Activated naive CD8-positive, alpha-beta T cell treated with anti-CD3 and anti-CD28 coated beads, Interleukin-2, amount 50 U/mL, for 16 hours (primary cell): ENCODE measurements around the gene KPNA4.
A peak's percentile ranks its signal among the peaks of the same experiment; 100 is the strongest.
"Not testable (repeated sequence)": the region's sequence is repeated elsewhere in the genome, so short reads cannot be mapped to it uniquely, and the experiment has no call there.

Experiments used
- DNase-seq: peaks from one replicate; pipeline ENCODE4 v3.0.0-alpha.2; 2020; ENCODE audit warnings: low read depth, low spot score

Gene KPNA4, protein sequence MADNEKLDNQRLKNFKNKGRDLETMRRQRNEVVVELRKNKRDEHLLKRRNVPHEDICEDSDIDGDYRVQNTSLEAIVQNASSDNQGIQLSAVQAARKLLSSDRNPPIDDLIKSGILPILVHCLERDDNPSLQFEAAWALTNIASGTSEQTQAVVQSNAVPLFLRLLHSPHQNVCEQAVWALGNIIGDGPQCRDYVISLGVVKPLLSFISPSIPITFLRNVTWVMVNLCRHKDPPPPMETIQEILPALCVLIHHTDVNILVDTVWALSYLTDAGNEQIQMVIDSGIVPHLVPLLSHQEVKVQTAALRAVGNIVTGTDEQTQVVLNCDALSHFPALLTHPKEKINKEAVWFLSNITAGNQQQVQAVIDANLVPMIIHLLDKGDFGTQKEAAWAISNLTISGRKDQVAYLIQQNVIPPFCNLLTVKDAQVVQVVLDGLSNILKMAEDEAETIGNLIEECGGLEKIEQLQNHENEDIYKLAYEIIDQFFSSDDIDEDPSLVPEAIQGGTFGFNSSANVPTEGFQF

GRCh38 chr3:160565442-160566403 is at the start of gene KPNA4:
Gene KPNA4 (minus strand): TSS chr3:160565571. CDS start chr3:160565282, 289 bp downstream.
- DNase-seq, result peak; percentile 93

DNA sequence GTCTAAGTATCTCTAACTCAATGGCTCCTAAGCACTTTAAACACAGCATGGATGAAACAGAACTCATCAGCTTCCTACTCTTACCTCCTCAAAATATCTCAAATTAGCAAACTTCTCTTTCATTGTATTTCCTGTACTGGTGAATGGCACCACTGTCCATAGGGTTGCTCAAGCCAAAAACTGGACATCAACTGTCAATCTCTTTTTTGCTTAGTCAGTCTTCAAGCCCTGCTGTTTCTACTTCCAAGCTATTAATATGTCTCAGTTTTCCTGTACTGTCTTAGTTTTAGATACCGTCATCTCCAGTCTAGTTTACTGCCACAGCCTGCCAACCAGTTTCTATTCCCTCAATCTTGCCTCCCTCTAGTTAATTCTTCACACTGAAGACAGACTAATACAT is 48.3 kb upstream of the KPNA4 start:
- no peak for DNase-seq

DNA sequence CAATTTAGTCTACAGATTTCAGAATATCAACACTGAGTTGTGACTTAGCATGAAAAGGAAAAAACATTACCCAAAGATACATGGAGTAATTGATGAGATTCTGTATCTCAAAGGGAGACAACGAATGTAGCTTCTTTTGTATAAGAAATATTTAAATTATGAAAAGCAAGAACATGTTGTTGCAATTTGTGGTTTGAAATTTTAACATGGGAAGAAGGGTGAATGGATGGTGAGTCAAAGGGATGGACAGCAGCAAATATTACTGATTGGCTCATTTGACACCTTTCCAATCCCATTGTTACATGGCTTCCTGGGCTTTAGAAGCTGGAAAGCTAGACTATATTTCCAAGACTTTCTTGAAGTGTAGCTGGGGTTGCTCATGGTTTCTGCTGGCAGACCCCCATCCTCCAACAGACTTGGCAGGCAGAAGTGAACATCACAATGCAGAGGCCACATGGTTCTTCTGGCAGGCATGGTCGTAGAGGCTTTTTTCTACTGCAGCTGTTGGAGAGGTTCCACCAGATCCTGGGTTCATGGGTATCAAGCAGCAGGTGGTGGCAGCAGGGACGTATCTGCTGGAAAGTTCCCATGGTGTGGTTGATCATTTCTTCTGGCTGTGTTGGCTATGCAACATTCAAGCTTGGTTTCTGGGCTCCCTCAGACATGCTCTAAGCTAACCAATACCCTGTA is 47.2 kb upstream of the KPNA4 start:
- DNase-seq, result no peak

GRCh38 chr3:160611141-160611540 is 45.8 kb upstream of the KPNA4 start:
- DNase-seq, result no peak

DNA sequence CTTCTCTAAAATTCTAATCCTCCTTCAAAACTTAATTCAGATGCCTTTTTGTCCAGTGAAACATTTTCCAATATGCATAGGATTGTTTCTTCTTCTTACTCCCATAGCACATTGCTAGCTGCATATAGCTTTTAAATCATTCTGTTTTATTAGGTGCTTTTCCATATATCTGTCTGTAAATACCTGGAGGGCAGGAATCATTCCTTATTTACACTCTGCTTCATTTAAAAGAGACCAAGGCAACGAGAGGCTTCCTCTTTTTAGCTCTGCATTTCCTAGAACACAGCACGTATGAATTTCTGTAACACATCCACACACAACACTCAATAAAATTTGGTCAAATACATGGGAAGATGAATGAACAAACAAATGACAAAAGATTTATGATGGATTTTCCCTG is 43.5 kb upstream of the KPNA4 start:
- DNase-seq, result no peak

DNA sequence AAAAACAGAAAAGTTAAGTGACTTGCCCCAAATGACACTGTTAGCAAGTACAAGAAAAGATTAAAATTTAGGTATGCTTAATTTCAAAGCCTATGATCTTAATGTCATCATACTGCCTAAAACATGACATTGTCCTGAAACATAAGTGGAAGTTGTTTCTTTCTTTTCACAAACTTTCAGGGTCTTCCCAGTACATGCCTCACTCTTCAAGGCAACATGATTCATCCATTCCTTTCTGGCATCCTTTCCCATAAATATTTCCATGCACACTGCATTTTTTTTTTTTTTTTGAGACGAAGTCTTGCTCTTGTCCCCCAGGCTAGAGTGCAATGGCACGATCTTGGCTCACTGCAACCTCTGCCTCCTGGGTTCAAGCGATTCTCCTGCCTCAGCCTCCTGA is 42.5 kb upstream of the KPNA4 start:
- no peak for DNase-seq

DNA sequence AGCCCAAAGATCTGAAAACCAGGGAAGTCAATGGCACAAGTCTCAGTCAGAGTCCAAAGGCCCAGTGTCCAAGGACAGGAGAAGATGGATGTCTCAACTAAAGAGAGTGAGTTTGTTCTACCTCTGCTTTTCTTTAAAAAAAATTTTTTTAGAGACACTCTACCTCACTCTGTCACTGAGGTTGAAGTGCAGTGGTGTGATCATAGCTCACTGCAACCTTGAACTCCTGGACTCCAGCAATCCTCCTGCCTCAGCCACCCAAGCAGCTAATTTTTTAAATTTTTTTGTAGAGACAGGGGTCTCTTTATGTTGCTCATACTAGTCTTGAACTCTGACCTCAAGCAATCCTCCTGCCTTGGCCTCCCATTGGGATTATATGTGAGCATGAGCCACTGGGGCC is 39.9 kb upstream of the KPNA4 start:
- no peak for DNase-seq

GRCh38 chr3:160603845-160604244 is 38.5 kb upstream of the KPNA4 start:
- not testable (repeated sequence) for DNase-seq

DNA sequence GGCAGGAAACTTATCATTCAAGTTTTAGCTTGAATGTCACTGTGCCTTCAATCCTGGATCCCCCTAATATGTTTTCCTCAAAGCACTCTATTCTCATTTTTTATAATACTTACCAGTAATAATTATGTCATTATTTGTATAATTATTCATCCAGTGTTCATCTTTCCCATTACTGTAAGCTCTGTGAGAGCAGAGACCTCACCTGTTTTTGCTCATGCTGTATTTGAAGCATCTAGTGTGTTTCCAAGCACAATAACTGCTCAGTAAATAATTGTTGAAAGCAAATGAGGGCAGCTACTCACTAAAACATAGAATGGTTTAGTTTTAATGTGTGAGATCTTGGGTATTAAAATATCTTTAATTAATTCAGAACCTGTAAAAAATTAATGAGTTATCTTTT is 36.9 kb upstream of the KPNA4 start:
- DNase-seq, result no peak

- no peak for DNase-seq
Observed at GRCh38 chr3:160601288-160601687, 35.9 kb upstream of the KPNA4 start.

GRCh38 chr3:160598865-160599264 is 33.5 kb upstream of the KPNA4 start:
- no peak for DNase-seq

DNA sequence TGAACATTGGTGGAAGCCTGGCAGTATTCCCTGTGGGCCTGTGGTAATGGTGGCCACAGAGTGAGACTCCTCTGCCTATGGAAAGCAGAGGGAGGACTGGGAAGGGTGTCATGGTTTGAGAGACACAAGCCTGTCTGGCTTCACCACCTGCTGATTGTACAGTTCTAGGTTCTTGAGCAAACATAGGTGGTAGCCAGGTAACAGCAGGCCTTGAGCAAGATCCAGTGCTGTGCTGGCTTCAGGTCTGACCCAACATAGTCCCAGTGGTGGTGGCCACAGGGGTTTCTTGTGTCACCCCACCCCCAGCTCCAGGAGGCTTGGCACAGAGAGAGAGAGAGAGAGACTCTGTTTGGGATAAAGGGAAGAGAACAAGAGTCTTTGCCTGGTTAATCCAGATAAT is 22.7 kb upstream of the KPNA4 start:
- DNase-seq, result no peak

GRCh38 chr3:160587105-160587504 is 21.7 kb upstream of the KPNA4 start:
- DNase-seq, result no peak

- no peak for DNase-seq
Observed at GRCh38 chr3:160586679-160587078, 21.3 kb upstream of the KPNA4 start.

- DNase-seq, result no peak
Observed at GRCh38 chr3:160583451-160583850, 18.1 kb upstream of the KPNA4 start.

DNA sequence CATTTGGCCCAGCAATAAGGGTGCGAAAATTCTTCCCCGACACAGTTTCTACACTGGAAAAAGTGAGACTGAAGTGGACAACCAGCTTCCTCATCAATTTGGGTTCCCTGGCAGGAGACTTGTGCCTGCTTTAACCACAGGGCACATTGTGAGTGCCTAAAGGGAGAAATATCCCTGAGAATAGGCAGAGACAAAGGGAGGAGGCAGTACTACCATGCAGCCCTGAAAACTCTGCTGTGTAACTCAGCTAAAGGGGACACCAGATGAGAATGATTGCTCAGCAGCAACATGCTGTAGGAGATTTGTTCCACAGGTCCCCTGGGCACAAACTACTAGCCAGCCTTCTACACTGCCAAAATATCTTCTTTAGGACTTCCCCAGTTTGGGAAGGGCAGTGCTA is 15.6 kb upstream of the KPNA4 start:
- no peak for DNase-seq

DNA sequence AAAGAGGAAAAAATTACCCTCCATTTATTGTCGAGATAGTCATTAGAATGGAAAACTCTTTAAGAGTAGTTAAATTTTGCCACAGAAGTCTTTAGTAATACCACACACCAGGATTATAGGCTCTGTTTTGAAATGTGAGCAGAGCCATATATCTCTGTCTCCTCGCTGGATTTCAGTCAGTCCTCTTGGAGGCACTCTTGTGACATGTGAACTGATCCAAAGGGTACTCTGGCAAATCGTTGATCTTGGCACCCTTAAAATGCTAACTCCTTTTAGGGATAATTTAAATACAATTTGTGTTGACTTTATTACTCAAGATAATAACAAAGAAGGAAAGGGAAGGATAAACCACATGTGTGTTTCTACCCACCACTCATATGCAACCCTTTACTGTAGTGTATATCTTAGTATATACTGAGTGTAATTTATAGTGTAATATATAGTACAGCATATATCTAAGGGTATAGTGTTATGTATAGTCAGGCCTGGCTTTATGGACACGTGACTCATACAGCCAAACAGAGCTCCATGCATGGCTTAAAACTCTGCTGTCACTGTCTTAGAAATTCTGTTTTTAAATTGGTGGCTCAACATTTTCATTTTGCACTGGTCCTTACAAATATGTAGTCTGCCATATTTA is 12.3 kb upstream of the KPNA4 start:
- no peak for DNase-seq

GRCh38 chr3:160577093-160577492 is 11.7 kb upstream of the KPNA4 start:
- DNase-seq, result no peak

- no peak for DNase-seq
Observed at GRCh38 chr3:160576621-160577020, 11.2 kb upstream of the KPNA4 start.

DNA sequence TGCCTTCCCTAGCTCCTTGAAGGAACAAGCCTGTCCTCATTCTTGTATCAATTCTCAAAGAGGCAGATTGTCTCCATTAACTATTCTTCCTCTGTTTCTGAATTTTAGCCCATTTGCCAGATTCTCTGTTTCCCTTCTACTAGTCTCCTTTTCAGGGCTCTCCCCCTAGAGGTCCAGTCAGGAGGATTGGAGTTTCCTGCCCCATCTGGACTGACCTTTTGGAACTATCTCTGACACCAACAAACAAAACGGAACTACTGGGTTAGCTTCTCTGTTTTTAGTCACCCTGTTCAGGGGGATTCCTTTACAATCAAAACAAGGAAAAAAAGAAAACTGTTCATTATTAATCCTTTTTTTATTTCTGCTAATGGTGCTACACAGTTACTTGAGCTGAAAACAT is 10.2 kb upstream of the KPNA4 start:
- DNase-seq, result no peak

DNA sequence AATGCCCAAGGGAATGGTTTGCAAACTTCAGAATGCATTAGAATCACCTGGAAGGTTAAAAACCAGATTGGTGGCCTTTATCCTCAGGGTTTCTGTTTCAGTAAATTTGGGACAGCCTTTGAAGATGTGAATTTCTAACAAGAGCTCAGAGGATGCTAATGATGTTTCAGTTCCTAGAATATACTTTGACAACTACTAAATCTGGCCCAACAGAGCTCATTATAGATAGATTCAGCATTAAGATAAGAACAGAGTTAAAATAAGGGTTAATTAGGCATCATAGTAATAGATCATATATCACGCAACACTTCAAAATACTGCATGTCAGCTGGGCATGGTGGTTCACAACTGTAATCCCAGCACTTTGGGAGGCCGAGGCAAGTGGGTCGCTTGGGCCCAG is 9.3 kb upstream of the KPNA4 start:
- no peak for DNase-seq
